SU-DHL-6 (cell line): ENCODE measurements around the gene PRKCZ.

Source experiments
- H2AFZ ChIP-seq: fragments of 200-600 bp; sonication (generic); 2 replicates; pipeline ENCODE4 v1.6.1; 2014; ENCODE audit warnings: low read depth, mild to moderate bottlenecking, moderate library complexity, mixed read lengths, antibody characterized with exemption, low read length; ENCODE audit not compliant: severe bottlenecking
- H3F3A ChIP-seq: fragments of 200-600 bp; shearing (Covaris generic); 2 replicates; pipeline ENCODE4 v1.6.0; 2016; ENCODE audit warnings: antibody characterized with exemption, mild to moderate bottlenecking; ENCODE audit not compliant: insufficient read depth
- H3K27ac ChIP-seq: fragments of 200-600 bp; sonication (generic); 2 replicates; pipeline ENCODE4 v1.5.1; 2016; ENCODE audit warnings: low read depth, mild to moderate bottlenecking, low read length, moderate library complexity, mixed read lengths
- H3K27me3 ChIP-seq: fragments of 200-600 bp; sonication (generic), shearing (Covaris generic); 2 replicates; pipeline ENCODE4 v1.6.0; 2014; ENCODE audit warnings: mild to moderate bottlenecking, low read length
- H3K36me3 ChIP-seq: fragments of 200-600 bp; sonication (generic); 2 replicates; pipeline ENCODE4 v1.6.1; 2014; ENCODE audit warnings: mild to moderate bottlenecking, low read length, mixed read lengths
- H3K4me2 ChIP-seq: fragments of 300-600, 200-600 bp; shearing (Covaris generic), sonication (generic); 2 replicates; pipeline ENCODE4 v1.6.0; 2014; ENCODE audit warnings: low read length, low read depth, mild to moderate bottlenecking; ENCODE audit not compliant: poor library complexity, severe bottlenecking
- H3K4me3 ChIP-seq: fragments of 200-600 bp; sonication (generic); 2 replicates; pipeline ENCODE4 v1.5.1; 2014; ENCODE audit warnings: antibody characterized with exemption, low read length, mild to moderate bottlenecking, mixed read lengths; ENCODE audit not compliant: insufficient read depth, poor library complexity, severe bottlenecking
- H3K79me2 ChIP-seq: fragments of 200-600 bp; sonication (generic); 2 replicates; pipeline ENCODE4 v1.6.1; 2014; ENCODE audit warnings: mild to moderate bottlenecking, low read length, moderate library complexity; ENCODE audit not compliant: insufficient read depth
- H3K9ac ChIP-seq: fragments of 200-600 bp; sonication (generic); 2 replicates; pipeline ENCODE4 v1.7.0; 2014; ENCODE audit warnings: mild to moderate bottlenecking, low read length
- H3K9me2 ChIP-seq: fragments of 200-600 bp; sonication (generic); replicated peaks from 2 replicates; pipeline ENCODE4 v1.6.1; 2014; ENCODE audit warnings: low read length; ENCODE audit not compliant: insufficient read depth
- H3K9me3 ChIP-seq: fragments of 200-600 bp; sonication (generic); 2 replicates; pipeline ENCODE4 v1.6.1; 2014; ENCODE audit warnings: low read length, mixed read lengths; ENCODE audit not compliant: insufficient read depth
- H4K20me1 ChIP-seq: fragments of 200-600 bp; sonication (generic); 2 replicates; pipeline ENCODE4 v1.6.1; 2014; ENCODE audit warnings: low read depth, mild to moderate bottlenecking, antibody characterized with exemption, low read length, moderate library complexity, mixed read lengths
- CTCF ChIP-seq: fragments of 200-600 bp; sonication (generic); IDR thresholded peaks from one replicate; pipeline ENCODE4 v1.5.1; 2017; ENCODE audit warnings: antibody characterized with exemption, mild to moderate bottlenecking, low read length, moderate library complexity; ENCODE audit not compliant: insufficient read depth, poor library complexity, severe bottlenecking
- EZH2phosphoT487 ChIP-seq: fragments of 200-600 bp; sonication (generic), shearing (Covaris generic); conservative IDR thresholded peaks from 2 replicates; pipeline ENCODE4 v1.6.1; 2018; ENCODE audit warnings: mild to moderate bottlenecking, antibody characterized with exemption, low read length, moderate library complexity, mixed read lengths

Gene PRKCZ

DNA sequence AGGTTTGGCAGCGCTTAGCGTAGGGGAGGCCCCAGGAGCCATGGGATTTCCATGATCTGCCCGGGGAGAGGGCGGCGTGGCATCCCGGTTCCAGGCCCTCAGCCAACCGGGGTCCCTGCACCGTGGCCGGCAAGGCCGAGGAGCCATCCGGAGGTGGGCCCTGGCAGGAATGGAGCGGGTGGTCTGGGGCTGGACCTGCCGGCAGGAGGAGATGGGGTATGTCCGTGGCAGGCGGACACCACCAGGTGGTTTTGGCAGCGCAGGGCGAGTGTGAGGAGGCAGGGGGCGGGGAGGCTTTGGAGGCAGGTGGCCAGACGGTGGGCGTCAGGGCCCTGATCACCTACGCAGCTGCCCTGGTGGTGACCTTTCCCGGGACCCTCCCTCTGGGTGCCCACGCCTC, 10.3 kb downstream of the PRKCZ start:
- Histone ChIP-seq H4K20me1 (no peaks in the 10 kb centered on the region), H3K27ac (no peak overlapping the region), H3K27me3 (no peaks in the 10 kb centered on the region), H3K9me2 (no peaks in the 10 kb centered on the region), H2AFZ (no peak overlapping the region), H3K4me2 (no peak overlapping the region), H3K79me2 (no peaks in the 10 kb centered on the region), H3F3A (no peaks in the 10 kb centered on the region), H3K9ac (no peak overlapping the region), H3K9me3 (peaks cover 8% of the 10 kb centered on the region; the same call in 1 of the 2 replicates), H3K4me3 (no peak overlapping the region), H3K36me3 (no peaks in the 10 kb centered on the region)
- no peak for TF ChIP-seq EZH2phosphoT487
- TF ChIP-seq CTCF, result no peak

DNA sequence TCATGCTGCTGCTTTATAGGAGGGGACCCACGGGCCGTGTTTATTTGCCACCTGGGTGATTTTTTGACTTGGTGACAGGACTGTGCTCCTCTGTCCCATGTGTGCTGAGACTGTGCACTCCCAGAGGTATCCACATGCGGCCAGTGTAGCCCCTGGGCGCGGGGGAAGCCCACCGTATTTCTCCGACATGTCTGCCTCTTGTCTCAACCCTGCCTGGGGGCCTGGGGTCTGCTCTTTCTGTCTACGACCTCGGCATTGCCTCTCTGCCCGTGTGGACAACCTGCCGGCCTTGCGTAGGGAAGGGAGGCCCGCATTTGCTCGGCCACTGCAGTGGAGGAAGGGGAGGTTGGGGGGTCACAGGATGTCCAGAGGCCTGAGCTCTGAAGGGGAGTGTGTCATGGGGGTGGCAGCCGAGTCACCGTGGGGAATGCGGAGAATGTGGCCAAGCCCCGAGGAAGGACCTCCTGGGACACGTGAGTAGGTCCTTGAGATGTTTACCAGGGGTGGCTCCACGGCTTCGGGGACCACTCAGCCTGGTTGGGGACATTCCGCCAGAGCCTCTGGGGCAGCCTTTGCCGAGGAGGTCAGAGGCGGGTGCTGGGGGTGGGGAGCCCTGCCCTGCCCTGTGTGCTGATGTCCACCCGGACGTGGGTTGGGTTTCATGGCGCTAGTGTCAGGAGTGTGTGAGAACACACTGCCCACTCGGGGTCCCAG, 11.0 kb downstream of the PRKCZ start:
- Histone ChIP-seq H3K9me3 (peaks cover 8% of the 10 kb centered on the region; the same call in 1 of the 2 replicates), H3K27me3 (no peaks in the 10 kb centered on the region), H3K27ac (no peak overlapping the region), H3K9me2 (no peaks in the 10 kb centered on the region), H3K4me2 (no peak overlapping the region), H3K79me2 (no peaks in the 10 kb centered on the region), H2AFZ (no peak overlapping the region), H3K9ac (no peak overlapping the region), H3F3A (no peaks in the 10 kb centered on the region), H3K4me3 (no peak overlapping the region), H3K36me3 (no peaks in the 10 kb centered on the region), H4K20me1 (no peaks in the 10 kb centered on the region)
- TF ChIP-seq EZH2phosphoT487 (no peak), CTCF (no peak)

- no peak overlapping the region for H3K9ac ChIP-seq
- H3K27me3 ChIP-seq, result no peaks in the 10 kb centered on the region
- H2AFZ ChIP-seq, result no peak overlapping the region
- H3F3A ChIP-seq, result no peaks in the 10 kb centered on the region
- H3K9me2 ChIP-seq, result no peaks in the 10 kb centered on the region
- no peaks in the 10 kb centered on the region for H4K20me1 ChIP-seq
- no peak for TF ChIP-seq EZH2phosphoT487
- no peak for TF ChIP-seq CTCF
- H3K79me2 ChIP-seq, result no peaks in the 10 kb centered on the region
- no peak overlapping the region for H3K27ac ChIP-seq
- no peak overlapping the region for H3K4me2 ChIP-seq
- H3K9me3 ChIP-seq, result peaks cover 8% of the 10 kb centered on the region; the same call in 1 of the 2 replicates
- no peaks in the 10 kb centered on the region for H3K36me3 ChIP-seq
- no peak overlapping the region for H3K4me3 ChIP-seq
These were observed 15.5 kb downstream of the PRKCZ start for GRCh38 chr1:2065699-2066098.
